Left cardiac atrium (tissue), 4 donors: ENCODE results near the gene FRMD4A. TPM values are rescaled to one million over a fixed set of nuclear protein-coding genes. Genes with fewer than 3 reads are reported as not detected.
A peak's percentile ranks its signal among the peaks of the same experiment; 100 is the strongest.

Source experiments
- ATAC-seq, 2 donors: fragments of 200-7000 bp; cut with Tn5 transposase; one replicate each; pipeline ENCODE4 v1.9.1; 2020; ENCODE audit warnings: mild to moderate bottlenecking in 2 of 2, moderate library complexity in 2 of 2
- DNase-seq: peaks from one replicate; pipeline ENCODE4 v3.0.0-alpha.2; 2020
- intact Hi-C, 2 donors: fragments of 100-400 bp; cut with DNase I; formaldehyde crosslinking; loops; one replicate each; pipeline versions ENCODE4 v1.14.1 to v1.15.1; 2022 to 2023
- total RNA-seq, 2 donors: library from RNA; stranded (reverse); fragmentation: NEBNext Ultra II Directional; extraction: Animal tissue kit (Norgen Biotek cat#: 25700); gene quantifications; one replicate each; pipeline ENCODE4 v1.2.1, GENCODE V29; 2021
- donor health status: DM: no; HTN: yes; CAD: no.
- donor health status: DM: no; HTN: yes; CAD: no; lungs with severe emphysema.
- donor health status: DM: yes; HTN: yes; CAD: no.
- donor health status: Dilated cardiomyopathy.

The FRMD4A gene
- total RNA-seq, 2 donors from 2014 or later = 39.0 to 44.2 TPM

DNA sequence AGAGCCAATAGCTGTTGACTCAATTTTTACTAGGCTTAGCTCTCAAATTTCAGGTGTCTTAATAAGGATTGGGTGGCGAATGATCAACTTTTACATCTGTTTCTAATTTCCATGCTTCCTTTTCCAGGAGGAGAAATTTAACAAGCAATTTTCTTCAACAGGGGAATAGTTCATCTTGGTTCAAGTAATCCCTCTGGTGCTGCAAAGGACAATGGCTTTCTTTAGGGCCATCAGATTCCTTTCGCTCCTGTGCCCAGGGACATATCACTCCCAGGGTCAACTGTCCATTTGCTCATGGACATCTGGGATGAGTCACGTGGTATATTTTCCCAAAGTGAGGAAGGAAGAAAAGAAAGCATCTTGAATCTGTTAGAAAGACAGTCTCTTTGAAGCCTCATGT is 313.3 kb downstream of the FRMD4A start:
- no peak for ATAC-seq
- no peak for DNase-seq
- intact Hi-C loops = no loop called here

- DNase-seq (no peak), ATAC-seq (no peak)
- intact Hi-C loops = no loop called here
Observed at GRCh38 chr10:14016931-14017333, 313.8 kb downstream of the FRMD4A start.

GRCh38 chr10:14016011-14016536 is 314.6 kb downstream of the FRMD4A start:
- intact Hi-C loops = no loop called here
- peak; percentile 80 for ATAC-seq

GRCh38 chr10:14014423-14014822 is 316.3 kb downstream of the FRMD4A start:
- intact Hi-C loops = no loop called here
- ATAC-seq (no peak), DNase-seq (no peak)

More at GRCh38 chr10:14016011-14016536, 314.6 kb downstream of the FRMD4A start:
- DNase-seq = peak; percentile 65

DNA sequence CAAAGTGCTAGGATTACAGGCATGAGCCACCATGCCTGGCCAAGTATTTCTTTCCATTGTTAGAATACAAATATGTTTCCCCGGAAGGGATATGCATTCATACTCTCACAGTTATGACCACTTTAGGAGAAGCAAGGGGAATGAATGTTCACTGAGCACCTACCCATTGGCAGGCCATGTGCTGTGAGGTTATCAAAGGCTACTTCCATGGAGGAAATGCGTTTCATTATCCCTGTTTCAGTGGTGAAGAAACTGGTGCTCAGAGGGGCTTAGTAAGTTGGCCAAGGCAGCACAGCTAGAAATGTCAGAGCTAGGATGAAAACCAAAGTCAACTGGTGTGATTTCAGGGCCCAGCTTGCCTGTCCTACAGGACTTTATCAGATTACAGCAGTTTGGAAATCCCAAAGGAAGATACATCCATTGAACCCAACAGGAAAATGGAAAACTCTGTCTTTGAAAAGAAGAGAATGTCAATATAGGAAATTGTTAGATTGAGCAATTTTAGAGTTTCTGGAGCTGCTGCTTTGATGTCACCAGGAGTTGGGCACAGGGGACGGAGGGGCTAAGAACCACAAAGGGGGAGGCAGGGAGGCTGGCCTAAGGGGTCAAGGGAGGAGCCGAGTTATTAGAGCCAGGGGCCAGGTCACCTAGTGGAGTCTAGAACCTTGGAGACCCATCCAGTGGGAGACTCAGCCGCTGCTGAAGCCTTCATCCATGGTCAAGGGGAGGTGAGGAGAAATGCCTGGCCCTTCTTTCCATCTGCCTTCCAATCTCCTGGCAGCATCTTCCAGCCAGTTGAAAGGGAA is 319.8 kb downstream of the FRMD4A start:
- intact Hi-C loops = no loop called here
- no peak for ATAC-seq
- DNase-seq = no peak

- intact Hi-C loops = no loop called here
- peak; percentile 23 to 57 for ATAC-seq
- DNase-seq = no peak
Observed at GRCh38 chr10:14010101-14010558, 320.6 kb downstream of the FRMD4A start.

DNA sequence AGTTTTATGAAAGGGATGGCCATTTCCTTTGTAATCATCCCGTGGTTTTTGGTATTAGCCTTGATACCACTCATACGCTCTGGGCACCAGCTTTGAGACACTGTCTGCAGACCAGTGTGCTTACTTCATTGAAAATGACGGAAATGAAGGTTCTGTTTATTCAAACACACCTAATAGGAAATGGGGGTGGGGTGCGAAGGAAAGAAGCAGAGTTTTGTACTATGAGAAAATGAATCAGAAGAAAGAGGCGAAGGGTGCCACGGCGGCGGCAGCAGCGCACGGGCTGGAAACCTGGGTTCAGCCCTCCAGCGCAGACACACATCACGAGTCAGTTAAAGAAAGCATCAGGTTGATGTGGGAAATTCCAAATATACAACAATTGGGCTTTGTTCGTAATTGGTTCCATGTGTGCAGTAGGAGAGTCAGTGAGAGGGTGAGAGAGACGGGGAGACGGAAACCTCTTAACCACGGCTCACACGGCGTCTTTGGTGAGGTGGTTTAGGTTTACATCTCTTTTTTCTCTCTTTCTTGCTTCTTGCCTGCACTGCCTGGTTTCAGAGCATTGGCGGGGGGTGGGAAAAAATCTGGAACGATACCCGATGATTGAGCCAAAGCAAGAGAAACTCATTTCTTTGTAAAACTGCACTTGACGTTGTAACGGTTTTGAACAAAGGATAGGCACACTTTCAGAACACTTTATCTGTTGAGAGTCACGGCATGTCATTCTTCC is 321.2 kb downstream of the FRMD4A start:
- intact Hi-C loops = no loop called here
- DNase-seq = no peak
- peak in 1 of 2 donors; percentile 48 for ATAC-seq

DNA sequence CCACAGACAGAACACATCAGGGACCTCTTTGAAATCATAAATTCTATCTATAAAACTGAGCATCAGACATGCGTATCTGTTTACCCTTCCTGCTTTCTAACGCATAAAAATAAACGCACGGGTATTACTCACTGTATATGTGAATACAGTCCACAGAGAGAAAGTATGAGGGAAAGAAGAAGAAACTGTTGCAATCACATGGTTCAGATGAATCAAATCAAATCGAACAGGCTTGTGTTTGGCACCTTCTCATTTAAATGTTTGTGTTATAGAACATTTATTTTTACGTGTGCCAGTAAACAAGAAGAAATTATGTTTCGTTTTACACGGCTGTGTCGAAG is 322.0 kb downstream of the FRMD4A start:
- ATAC-seq = no peak
- no peak for DNase-seq
- intact Hi-C loops = no loop called here

DNA sequence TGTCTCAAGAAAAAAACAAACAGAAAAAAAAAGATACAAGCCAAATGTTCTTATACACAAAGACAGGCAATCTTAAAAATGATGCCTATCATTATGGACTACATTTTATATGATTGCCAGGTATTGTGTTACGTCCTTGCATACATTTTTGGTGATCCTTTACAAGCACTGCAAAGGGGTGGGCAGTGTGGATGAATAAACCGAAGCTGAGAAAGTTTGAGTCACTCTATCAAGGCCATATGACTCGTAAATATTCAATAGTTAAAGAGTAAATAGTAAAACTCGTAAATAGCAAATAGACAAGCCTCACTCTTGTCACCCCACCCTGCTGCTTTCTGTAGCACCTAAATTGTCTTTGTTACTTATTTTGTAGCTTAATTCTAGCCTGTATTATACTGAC is 326.2 kb downstream of the FRMD4A start:
- DNase-seq = no peak
- no peak for ATAC-seq
- intact Hi-C loops = no loop called here

- ATAC-seq (no peak), DNase-seq (no peak)
- intact Hi-C loops = no loop called here
Observed at GRCh38 chr10:14003517-14004184, 327.1 kb downstream of the FRMD4A start.

- intact Hi-C loops = no loop called here
- ATAC-seq = no peak
Observed at GRCh38 chr10:14001298-14002040, 329.3 kb downstream of the FRMD4A start.

GRCh38 chr10:13998163-13998835 is 332.4 kb downstream of the FRMD4A start:
- no peak for DNase-seq
- no peak for ATAC-seq
- intact Hi-C loops = no loop called here

More at GRCh38 chr10:14001298-14002040, 329.3 kb downstream of the FRMD4A start:
- no peak for DNase-seq

DNA sequence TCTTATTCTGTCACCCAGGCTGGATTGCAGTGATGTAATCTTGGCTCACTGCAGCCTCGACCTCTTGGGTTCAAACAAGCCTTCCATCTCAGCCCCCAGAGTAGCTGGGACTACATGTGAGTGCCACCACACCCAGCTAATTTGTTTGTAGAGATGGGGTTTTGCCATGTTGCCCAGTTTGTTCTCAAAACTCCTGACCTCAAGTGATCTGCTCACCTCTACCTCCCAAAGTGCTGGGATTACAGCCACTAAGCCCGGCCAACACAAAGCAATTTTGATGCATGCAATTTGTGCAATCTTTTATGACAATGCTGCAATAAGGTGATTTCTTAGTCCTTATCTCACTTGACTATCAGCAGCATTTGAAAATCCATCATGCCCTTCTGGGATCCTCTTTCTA is 333.1 kb downstream of the FRMD4A start:
- ATAC-seq = no peak
- intact Hi-C loops = no loop called here
- DNase-seq = no peak

DNA sequence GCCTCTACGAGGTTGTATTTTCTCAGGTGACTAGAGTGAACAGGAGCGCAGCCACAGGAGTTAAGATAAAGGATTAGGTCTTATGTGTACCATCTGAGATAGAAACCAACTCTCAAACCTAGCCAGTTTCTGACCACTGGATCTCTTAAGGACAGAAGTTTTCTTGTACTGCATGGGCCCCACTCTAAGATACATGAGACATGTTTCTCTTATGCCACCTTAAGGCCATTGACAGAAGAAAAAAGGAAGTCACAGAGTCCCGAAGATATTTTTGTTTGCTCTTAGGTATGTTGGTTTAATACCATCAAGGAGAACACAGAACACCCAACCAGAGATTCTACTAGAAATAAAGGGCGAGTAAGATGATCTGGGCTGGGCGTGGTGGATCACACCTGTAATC is 335.8 kb downstream of the FRMD4A start:
- DNase-seq (no peak), ATAC-seq (no peak)
- intact Hi-C loops = no loop called here

DNA sequence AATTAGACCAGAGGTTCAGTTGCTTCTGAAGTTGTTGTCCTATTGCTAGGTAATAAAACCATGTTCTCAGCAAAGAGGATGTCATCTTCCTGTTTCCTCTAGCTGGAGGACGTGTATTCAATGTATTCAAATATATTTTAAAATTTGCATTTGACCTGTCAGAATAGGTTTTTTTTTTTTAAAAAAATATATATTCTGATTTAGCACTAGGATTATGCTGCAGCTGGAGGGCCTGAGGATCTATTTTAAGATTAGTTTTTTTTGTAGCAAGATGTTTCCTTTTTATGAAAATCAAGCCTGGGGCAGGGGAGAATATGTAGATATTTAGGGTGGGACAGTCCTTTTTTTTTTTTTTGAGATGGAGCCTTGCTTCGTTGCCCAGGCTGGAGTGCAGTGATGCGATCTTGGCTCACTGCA is 337.0 kb downstream of the FRMD4A start:
- intact Hi-C loops = no loop called here

DNA sequence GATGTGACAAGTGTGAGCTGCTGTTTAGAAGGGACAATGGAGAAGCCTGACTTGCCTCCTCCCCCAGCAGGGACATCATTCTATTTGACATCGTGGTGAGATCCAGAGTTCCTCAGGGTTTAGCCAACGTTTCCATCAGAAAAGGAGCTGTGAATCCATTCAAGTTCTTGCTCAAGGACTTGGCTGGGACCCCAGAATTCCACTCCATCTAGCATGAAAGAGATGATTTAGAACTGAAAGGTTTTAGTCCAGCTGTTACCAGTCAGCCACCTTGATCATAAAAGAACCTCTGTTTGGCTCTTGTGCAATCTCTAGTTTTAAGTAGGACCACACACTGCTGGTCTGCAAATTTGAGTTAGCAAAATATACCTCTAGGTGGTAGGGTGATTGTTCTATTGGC is 337.6 kb downstream of the FRMD4A start:
- DNase-seq = peak; percentile 65
- intact Hi-C loops = no loop called here

More for the DNA sequence above, 337.0 kb downstream of the FRMD4A start:
- DNase-seq (no peak), ATAC-seq (no peak)

DNA sequence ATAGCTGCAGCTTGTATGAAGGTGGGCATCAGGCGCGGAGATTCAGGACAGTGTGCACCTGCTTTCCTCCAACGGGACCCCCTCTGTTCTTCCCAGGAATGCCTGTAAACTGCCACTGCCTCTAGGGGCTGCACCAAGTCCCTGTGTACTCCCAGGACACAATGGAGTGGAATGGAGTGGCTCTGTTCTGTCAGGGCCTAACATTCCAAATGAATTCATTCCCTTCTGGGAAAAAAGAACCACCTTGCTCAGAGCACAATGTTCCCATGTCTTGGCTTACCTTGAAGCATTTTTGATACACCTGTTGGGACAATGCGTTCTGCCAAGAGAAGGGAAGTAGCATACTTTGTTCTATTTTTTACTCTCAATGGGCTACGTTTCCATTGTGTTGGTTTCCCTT is 339.4 kb downstream of the FRMD4A start:
- intact Hi-C loops = no loop called here
- ATAC-seq = no peak
- no peak for DNase-seq

More for the DNA sequence above, 337.6 kb downstream of the FRMD4A start:
- ATAC-seq = peak in 1 of 2 donors; percentile 23

DNA sequence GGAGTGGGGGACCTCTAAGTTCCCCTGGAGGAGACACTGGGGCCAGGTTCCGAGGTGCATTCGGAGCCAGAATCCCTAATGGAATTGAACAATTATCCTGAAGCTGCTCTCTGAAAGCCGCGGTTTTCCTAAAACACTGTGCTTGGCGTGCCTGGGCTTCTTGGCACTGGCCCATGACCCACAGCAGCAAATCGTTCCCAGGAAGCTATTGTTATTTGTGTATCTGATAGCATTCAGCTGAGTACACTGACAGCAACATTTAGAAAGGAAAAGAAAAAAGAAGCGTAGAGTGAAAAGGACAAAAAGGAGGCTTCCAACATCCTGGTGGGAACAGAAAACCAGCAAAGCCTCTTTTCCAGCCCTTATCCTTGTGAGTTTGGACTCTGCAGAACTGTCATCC is 339.8 kb downstream of the FRMD4A start:
- intact Hi-C loops = no loop called here
- DNase-seq (no peak), ATAC-seq (peak; percentile 41 to 45)
